Glomerular endothelial cell (primary cell): ENCODE data around the gene DCTN4. TPM values are rescaled to one million over a fixed set of nuclear protein-coding genes. Genes with fewer than 3 reads are reported as not detected.
A peak's percentile ranks its signal among the peaks of the same experiment; 100 is the strongest.
"Not testable (repeated sequence)": the region's sequence is repeated elsewhere in the genome, so short reads cannot be mapped to it uniquely, and the experiment has no call there.

Experiments
- DNase-seq: peaks from one replicate; pipeline ENCODE4 v3.0.0-alpha.2; 2011; ENCODE audit warnings: low read depth, low spot score; ENCODE audit errors: extremely low read depth
- total RNA-seq: library from RNA; depleted of rRNA; stranded (reverse); fragments of >200 nt; gene quantifications from 2 replicates; pipeline ENCODE4 v1.2.3, GENCODE V29; 2015

DCTN4 gene
- total RNA-seq, 1 donor from 2014 or later = 47.1 TPM

GRCh38 chr5:150742455-150743141 is 16.2 kb downstream of the DCTN4 start:
- DNase-seq = not testable (repeated sequence)

GRCh38 chr5:150740992-150741391 is 17.8 kb downstream of the DCTN4 start:
- DNase-seq = no peak

GRCh38 chr5:150738862-150739261 is 20.0 kb downstream of the DCTN4 start:
- DNase-seq = no peak

GRCh38 chr5:150734579-150735384 is 24.0 kb downstream of the DCTN4 start:
- DNase-seq = no peak

- DNase-seq = no peak
Measured at GRCh38 chr5:150731669-150732242, 27.1 kb downstream of the DCTN4 start.

- DNase-seq = no peak
Measured at GRCh38 chr5:150729859-150730258, 29.0 kb downstream of the DCTN4 start.

- no peak for DNase-seq
Measured at GRCh38 chr5:150723845-150724244, 35.0 kb downstream of the DCTN4 start.

GRCh38 chr5:150710165-150710564 is 48.7 kb downstream of the DCTN4 start:
- no peak for DNase-seq

GRCh38 chr5:150706776-150707390 is 51.9 kb downstream of the DCTN4 start:
- peak; percentile 56 for DNase-seq

- DNase-seq = no peak
Measured at GRCh38 chr5:150703762-150704161, 55.1 kb downstream of the DCTN4 start.

GRCh38 chr5:150700594-150701377 is 58.0 kb downstream of the DCTN4 start, which contains the start of gene RBM22:
Gene RBM22 (minus strand): TSS chr5:150701062. CDS start chr5:150700985, 77 bp downstream.
- peak; percentile 58 for DNase-seq

- DNase-seq = no peak
Measured at GRCh38 chr5:150700246-150700593, 58.6 kb downstream of the DCTN4 start.

GRCh38 chr5:150694612-150695011 is 64.2 kb downstream of the DCTN4 start:
- DNase-seq = no peak

- DNase-seq = no peak
Measured at GRCh38 chr5:150692276-150692675, 66.5 kb downstream of the DCTN4 start.

- no peak for DNase-seq
Measured at GRCh38 chr5:150690760-150691159, 68.1 kb downstream of the DCTN4 start.

GRCh38 chr5:150689120-150689519 is 69.7 kb downstream of the DCTN4 start:
- no peak for DNase-seq

GRCh38 chr5:150676578-150676977 is 82.2 kb downstream of the DCTN4 start:
- DNase-seq = no peak

GRCh38 chr5:150675069-150675468 is 83.7 kb downstream of the DCTN4 start:
- DNase-seq = no peak

GRCh38 chr5:150674341-150674821 is 84.4 kb downstream of the DCTN4 start:
- DNase-seq = no peak

GRCh38 chr5:150672884-150673275 is 85.9 kb downstream of the DCTN4 start:
- no peak for DNase-seq
